Ascending aorta (tissue), 2 donors: ENCODE data around the gene SLC29A2. TPM values are rescaled to one million over a fixed set of nuclear protein-coding genes. Genes with fewer than 3 reads are reported as not detected.

Source experiments
- DNase-seq, 2 donors: peaks; one replicate each; pipeline ENCODE4 v3.0.0-alpha.2; 2019; ENCODE audit warnings: low spot score in 2 of 2
- H3K27ac ChIP-seq, 2 donors: fragments of 200-600 bp; sonication (generic); one replicate each; pipeline ENCODE4 v1.5.1; 2016 to 2017; ENCODE audit warnings: mild to moderate bottlenecking in 1 of 2
- H3K27me3 ChIP-seq: fragments of 200-600 bp; sonication (generic); one replicate; pipeline ENCODE4 v1.5.1; 2017
- H3K36me3 ChIP-seq, 2 donors: fragments of 200-600 bp; sonication (generic); one replicate each; pipeline ENCODE4 v1.5.1; 2016
- H3K4me1 ChIP-seq, 2 donors: fragments of 200-600 bp; sonication (generic); one replicate each; pipeline ENCODE4 v1.5.1; 2016 to 2017; ENCODE audit warnings: mild to moderate bottlenecking in 1 of 2
- H3K4me3 ChIP-seq, 2 donors: fragments of 200-600 bp; sonication (generic); one replicate each; pipeline ENCODE4 v1.5.1; 2016 to 2017; ENCODE audit warnings: mild to moderate bottlenecking in 1 of 2
- H3K9me3 ChIP-seq, 2 donors: fragments of 200-600 bp; sonication (generic); one replicate each; pipeline ENCODE4 v1.5.1; 2016
- intact Hi-C: fragments of 100-400 bp; cut with DNase I; formaldehyde crosslinking; loops from one replicate; pipeline ENCODE4 v1.15.1; 2023
- total RNA-seq: library from RNA; depleted of rRNA; stranded (reverse); fragments of >200 nt; gene quantifications from one replicate; pipeline ENCODE4 v1.1.0, GENCODE V29; 2016
- TF ChIP-seq, protein P1 (sequence below), 3 experiments: fragments of 200-600 bp in 2 of 3; fragments of 450-650 bp in 1 of 3; sonication (generic) in 2 of 3; IDR thresholded peaks; one replicate each; pipeline ENCODE4 v1.5.1; 2016 to 2019; ENCODE audit warnings: antibody characterized with exemption in 3 of 3, mild to moderate bottlenecking in 1 of 3, moderate library complexity in 1 of 3

Gene SLC29A2
- total RNA-seq, 1 donor from 2014 or later: not detected

- Histone ChIP-seq H3K27ac (no peak overlapping the region), H3K4me3 (no peak overlapping the region), H3K36me3 (peaks cover 15 to 22% of the 10 kb centered on the region in 2 donors), H3K27me3 (no peaks in the 10 kb centered on the region), H3K4me1 (peaks cover 13 to 23% of the 10 kb centered on the region in 2 donors), H3K9me3 (no peaks in the 10 kb centered on the region)
- intact Hi-C loops: no loop called here
- TF ChIP-seq, protein P1, sequence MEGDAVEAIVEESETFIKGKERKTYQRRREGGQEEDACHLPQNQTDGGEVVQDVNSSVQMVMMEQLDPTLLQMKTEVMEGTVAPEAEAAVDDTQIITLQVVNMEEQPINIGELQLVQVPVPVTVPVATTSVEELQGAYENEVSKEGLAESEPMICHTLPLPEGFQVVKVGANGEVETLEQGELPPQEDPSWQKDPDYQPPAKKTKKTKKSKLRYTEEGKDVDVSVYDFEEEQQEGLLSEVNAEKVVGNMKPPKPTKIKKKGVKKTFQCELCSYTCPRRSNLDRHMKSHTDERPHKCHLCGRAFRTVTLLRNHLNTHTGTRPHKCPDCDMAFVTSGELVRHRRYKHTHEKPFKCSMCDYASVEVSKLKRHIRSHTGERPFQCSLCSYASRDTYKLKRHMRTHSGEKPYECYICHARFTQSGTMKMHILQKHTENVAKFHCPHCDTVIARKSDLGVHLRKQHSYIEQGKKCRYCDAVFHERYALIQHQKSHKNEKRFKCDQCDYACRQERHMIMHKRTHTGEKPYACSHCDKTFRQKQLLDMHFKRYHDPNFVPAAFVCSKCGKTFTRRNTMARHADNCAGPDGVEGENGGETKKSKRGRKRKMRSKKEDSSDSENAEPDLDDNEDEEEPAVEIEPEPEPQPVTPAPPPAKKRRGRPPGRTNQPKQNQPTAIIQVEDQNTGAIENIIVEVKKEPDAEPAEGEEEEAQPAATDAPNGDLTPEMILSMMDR (IDR thresholded peaks at IDR 0.05): no peak
- DNase-seq: no peak
Observed at GRCh38 chr11:66333896-66334604, 37.5 kb downstream of the SLC29A2 start.

DNA sequence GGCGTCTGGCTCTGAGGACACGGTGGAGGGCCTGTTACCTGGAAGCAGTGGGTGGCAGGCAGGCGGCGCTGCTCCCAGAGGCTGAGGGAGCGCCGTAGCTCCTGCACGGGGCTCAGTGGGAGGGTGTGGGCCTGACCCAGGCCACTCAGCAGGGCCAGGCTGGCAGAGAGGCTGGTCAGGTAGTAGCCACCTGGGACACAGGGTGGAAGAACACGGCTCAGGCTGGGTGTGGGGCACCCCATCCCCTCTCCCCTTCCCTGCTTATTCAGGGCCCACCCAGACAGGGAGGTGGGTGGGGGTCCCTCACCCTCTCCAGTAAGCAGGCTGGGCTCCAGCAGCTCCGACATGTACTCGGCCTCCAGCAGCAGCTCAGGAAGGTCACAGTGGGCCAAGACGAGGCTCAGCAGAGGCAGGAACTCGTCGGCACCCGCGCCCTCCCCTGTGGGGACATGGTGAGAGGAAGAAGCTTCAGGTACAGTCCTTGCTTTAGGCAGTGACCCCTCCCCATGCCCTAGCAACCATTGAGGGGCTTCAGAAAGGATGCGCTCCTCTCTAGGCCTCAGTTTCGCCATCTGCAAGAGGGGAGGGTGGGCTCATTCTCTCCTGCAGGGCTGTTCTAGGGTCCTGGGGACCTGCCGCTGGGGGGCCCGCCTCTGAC lies 38.2 kb downstream of the SLC29A2 start:
- Histone ChIP-seq H3K4me1 (peaks cover 13 to 28% of the 10 kb centered on the region in 2 donors), H3K36me3 (peaks cover 15 to 16% of the 10 kb centered on the region in 2 donors), H3K27ac (no peak overlapping the region), H3K4me3 (no peak overlapping the region), H3K9me3 (no peaks in the 10 kb centered on the region), H3K27me3 (no peaks in the 10 kb centered on the region)
- intact Hi-C loops: no loop called here
- TF ChIP-seq, protein P1 (IDR thresholded peaks at IDR 0.05): no peak
- DNase-seq: no peak

GRCh38 chr11:66332371-66333219 lies 39.0 kb downstream of the SLC29A2 start:
- no peak overlapping the region for H3K27ac ChIP-seq
- no peak for DNase-seq
- no peak overlapping the region for H3K4me3 ChIP-seq
- H3K4me1 ChIP-seq: peaks cover 13 to 34% of the 10 kb centered on the region in 2 donors
- no peaks in the 10 kb centered on the region for H3K9me3 ChIP-seq
- intact Hi-C loops: no loop called here
- TF ChIP-seq, protein P1 (IDR thresholded peaks at IDR 0.05): no peak
- H3K36me3 ChIP-seq: peaks cover 13 to 14% of the 10 kb centered on the region in 2 donors
- H3K27me3 ChIP-seq: no peaks in the 10 kb centered on the region

DNA sequence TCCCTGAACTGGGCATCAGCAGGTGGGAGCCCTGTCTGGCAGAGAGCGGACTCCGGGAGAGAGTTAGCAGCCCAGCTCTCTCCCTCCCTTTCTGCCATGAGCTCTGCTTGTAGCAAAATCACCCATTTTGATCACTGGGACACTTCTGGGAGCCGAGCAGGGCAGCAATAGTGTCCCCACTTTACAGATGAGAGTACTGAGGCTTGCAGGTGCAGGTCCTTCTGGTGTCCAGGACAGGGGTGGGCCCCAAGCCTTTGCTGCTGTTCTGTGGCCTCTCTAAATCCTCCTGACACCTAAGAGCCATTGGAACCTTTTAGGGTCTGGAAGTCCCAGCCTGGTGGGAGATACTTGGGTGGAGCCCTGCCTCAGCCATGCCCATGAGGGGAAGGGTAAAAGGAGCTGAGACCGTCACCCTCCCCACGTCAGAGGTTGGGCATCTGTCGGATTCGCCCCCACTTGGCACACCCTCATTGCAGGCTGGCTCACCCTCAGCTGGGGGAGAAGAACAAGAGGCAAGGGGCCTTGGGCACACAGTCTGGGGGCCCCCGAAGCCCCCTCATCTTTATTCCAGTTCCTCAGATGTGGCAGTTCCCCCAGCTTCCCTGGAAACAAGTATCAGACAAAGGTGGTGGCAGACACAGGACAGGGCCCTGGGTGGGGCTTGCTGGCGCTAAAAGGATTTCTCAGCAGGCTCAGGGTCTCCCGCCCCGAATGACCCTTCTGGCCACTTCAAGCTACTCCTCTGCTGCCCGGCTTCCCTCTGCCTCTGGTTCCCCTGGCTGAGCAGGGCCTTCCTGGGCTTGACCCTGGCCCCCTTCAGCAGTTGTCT lies 39.8 kb downstream of the SLC29A2 start:
- DNase-seq: no peak
- peaks cover 8 to 13% of the 10 kb centered on the region in 2 donors for H3K36me3 ChIP-seq
- TF ChIP-seq, protein P1 (IDR thresholded peaks at IDR 0.05): no peak
- no peak overlapping the region for H3K27ac ChIP-seq
- H3K9me3 ChIP-seq: no peaks in the 10 kb centered on the region
- no peaks in the 10 kb centered on the region for H3K27me3 ChIP-seq
- intact Hi-C loops: no loop called here
- H3K4me1 ChIP-seq: peaks cover 11 to 32% of the 10 kb centered on the region in 2 donors
- H3K4me3 ChIP-seq: no peak overlapping the region

GRCh38 chr11:66330931-66331330 lies 40.6 kb downstream of the SLC29A2 start:
- H3K27me3 ChIP-seq: no peaks in the 10 kb centered on the region
- TF ChIP-seq, protein P1 (IDR thresholded peaks at IDR 0.05): no peak
- H3K36me3 ChIP-seq: peaks cover 8 to 13% of the 10 kb centered on the region in 2 donors
- no peak overlapping the region for H3K4me3 ChIP-seq
- no peaks in the 10 kb centered on the region for H3K9me3 ChIP-seq
- no peak for DNase-seq
- H3K27ac ChIP-seq: no peak overlapping the region
- intact Hi-C loops: no loop called here
- peaks cover 9 to 28% of the 10 kb centered on the region in 2 donors for H3K4me1 ChIP-seq
